HepG2 (cell line): Measurements from ENCODE around the gene OAF. TPM values are rescaled to one million over a fixed set of nuclear protein-coding genes. Genes with fewer than 3 reads are reported as not detected.

Experiments
- BHLHE40 ChIP-seq: IDR thresholded peaks from 2 replicates; pipeline ENCODE4 v1.6.1; 2011; ENCODE audit warnings: low read length, improper control_type of control experiment
- CAMTA2 ChIP-seq: sonication (generic); formaldehyde crosslinking; IDR thresholded peaks from 2 replicates; pipeline ENCODE4 v1.4.0; 2020; ENCODE audit warnings: mild to moderate bottlenecking, missing genetic modification reagents, borderline replicate concordance
- DRAP1 ChIP-seq: IDR thresholded peaks from 2 replicates; pipeline ENCODE4 v1.6.1; 2016; ENCODE audit warnings: missing genetic modification reagents, missing compliant biosample characterization
- HDAC1 ChIP-seq: sonication (generic); formaldehyde crosslinking; IDR thresholded peaks from 2 replicates; pipeline ENCODE4 v1.5.1; 2020; ENCODE audit warnings: mild to moderate bottlenecking, missing genetic modification reagents
- HMG20A ChIP-seq: IDR thresholded peaks from 2 replicates; pipeline ENCODE4 v1.6.1; 2016; ENCODE audit warnings: borderline replicate concordance
- HNRNPUL1 ChIP-seq: fragments of 200-400 bp; formaldehyde crosslinking; IDR thresholded peaks from 2 replicates; pipeline ENCODE4 v1.6.1; 2017; ENCODE audit warnings: low read depth, mild to moderate bottlenecking, low read length, moderate library complexity
- ISX ChIP-seq: sonication (generic); formaldehyde crosslinking; conservative IDR thresholded peaks from 2 replicates; pipeline ENCODE4 v1.5.0; 2020; ENCODE audit warnings: missing genetic modification reagents
- JUND ChIP-seq: sonication (generic); formaldehyde crosslinking; IDR thresholded peaks from 2 replicates; pipeline ENCODE4 v1.8.0; 2022; ENCODE audit warnings: mild to moderate bottlenecking, missing genetic modification reagents
- MYC ChIP-seq: sonication (generic); formaldehyde crosslinking; IDR thresholded peaks from 2 replicates; pipeline ENCODE4 v1.9.0; 2021; ENCODE audit warnings: missing genetic modification reagents, borderline replicate concordance
- NR3C1 ChIP-seq: sonication (generic); formaldehyde crosslinking; IDR thresholded peaks from 2 replicates; pipeline ENCODE4 v1.4.0; 2020; ENCODE audit warnings: missing genetic modification reagents
- SOX6 ChIP-seq, 2 experiments: fragments of 450-650 bp in 1 of 2; sonication (generic) in 1 of 2; formaldehyde crosslinking in 1 of 2; IDR thresholded peaks; 2 replicates each; pipeline versions ENCODE4 v1.4.0 to v1.6.1; 2017 to 2020; ENCODE audit warnings: antibody characterized with exemption in 1 of 2, mild to moderate bottlenecking in 1 of 2, missing genetic modification reagents in 1 of 2
- ZBTB46 ChIP-seq: sonication (generic); formaldehyde crosslinking; IDR thresholded peaks from 2 replicates; pipeline ENCODE4 v1.4.0; 2020; ENCODE audit warnings: mild to moderate bottlenecking, missing genetic modification reagents, borderline replicate concordance
- ZNF264 ChIP-seq: sonication (generic); formaldehyde crosslinking; IDR thresholded peaks from 2 replicates; pipeline ENCODE4 v1.4.0; 2020; ENCODE audit warnings: missing genetic modification reagents
- ZNF282 ChIP-seq: fragments of 450-650 bp; IDR thresholded peaks from 2 replicates; pipeline ENCODE4 v1.6.1; 2018; ENCODE audit not compliant: partially characterized antibody
- ZNF570 ChIP-seq: sonication (generic); formaldehyde crosslinking; IDR thresholded peaks from 2 replicates; pipeline ENCODE4 v1.4.0; 2020; ENCODE audit warnings: mild to moderate bottlenecking, missing genetic modification reagents, borderline replicate concordance
- ZNF704 ChIP-seq: sonication (generic); formaldehyde crosslinking; IDR thresholded peaks from 2 replicates; pipeline ENCODE4 v1.8.1; 2023; ENCODE audit warnings: mild to moderate bottlenecking, inconsistent platforms, moderate library complexity, missing genetic modification reagents, borderline replicate concordance
- ZNF777 ChIP-seq: sonication (generic); formaldehyde crosslinking; IDR thresholded peaks from 2 replicates; pipeline ENCODE4 v1.4.0; 2020; ENCODE audit warnings: missing genetic modification reagents
- ZNF839 ChIP-seq: sonication (generic); formaldehyde crosslinking; IDR thresholded peaks from 2 replicates; pipeline ENCODE4 v1.4.0; 2020; ENCODE audit warnings: missing genetic modification reagents, mild to moderate bottlenecking, borderline replicate concordance
- ZSCAN12 ChIP-seq: sonication (generic); formaldehyde crosslinking; IDR thresholded peaks from 2 replicates; pipeline ENCODE4 v1.9.0; 2021; ENCODE audit warnings: mild to moderate bottlenecking, missing genetic modification reagents
- polyA plus RNA-seq, 8 experiments: library from polyadenylated mRNA; depleted of rRNA in 3 of 8; stranded (reverse) in 7 of 8; unstranded in 1 of 8; fragments of >200 nt; fragmentation: Illumina TruSeq in 4 of 8; extraction: Trizol in 4 of 8; gene quantifications; 2 replicates each; pipeline versions ENCODE4 v1.2.1 to v1.2.3, GENCODE V29; 2011 to 2016; ENCODE audit warnings: low read depth in 4 of 8, missing spikeins in 1 of 8, mixed read lengths in 1 of 8; ENCODE audit not compliant: insufficient read depth in 1 of 8
- total RNA-seq, 5 experiments: library from RNA; depleted of rRNA; stranded (reverse); fragments of >200 nt; fragmentation: Illumina TruSeq; extraction: Trizol; gene quantifications; 2 replicates each; pipeline ENCODE4 v1.2.3, GENCODE V29; 2016; ENCODE audit warnings: low read depth in 1 of 5

The OAF gene
- total and polyA plus RNA-seq, 2 of the 13 experiments (the other 11 are each of a cell fraction or from before 2014, with no cell fraction given): 63.7 to 94.6 TPM

GRCh38 chr11:120198787-120199469, 11.9 kb upstream of the OAF start (continued):
- TF ChIP-seq ZBTB46 (no peak), DRAP1 (no peak), ZNF570 (CRISPR knock-in tag) (no peak), ZNF282 (no peak), ZSCAN12 (CRISPR knock-in tag) (no peak), NR3C1 (CRISPR knock-in tag) (no peak), ZNF264 (CRISPR knock-in tag) (no peak), ZNF839 (CRISPR knock-in tag) (no peak), JUND (peak; percentile 31; the same call in 1 of the 2 replicates), SOX6 (IDR thresholded peaks at IDR 0.05) (no peak), SOX6 (CRISPR knock-in tag; IDR thresholded peaks at IDR 0.05) (peak; percentile 63; the same call in 1 of the 2 replicates), CAMTA2 (no peak), ISX (CRISPR knock-in tag) (no peak), HDAC1 (CRISPR knock-in tag) (peak; percentile 58), ZNF777 (peak; percentile 28; the same call in 1 of the 2 replicates), MYC (CRISPR knock-in tag) (no peak; the same call in 1 of the 2 replicates), HMG20A (no peak; the same call in 1 of the 2 replicates), ZNF704 (CRISPR knock-in tag) (no peak), BHLHE40 (no peak), HNRNPUL1 (no peak)
